B cell (primary cell): Measurements from ENCODE around the gene PEDS1. TPM values are rescaled to one million over a fixed set of nuclear protein-coding genes. Genes with fewer than 3 reads are reported as not detected.
"Not testable (repeated sequence)": the region's sequence is repeated elsewhere in the genome, so short reads cannot be mapped to it uniquely, and the experiment has no call there.

Experiments used
- ATAC-seq: fragments of 200-7000 bp; cut with Tn5 transposase; one replicate; pipeline ENCODE4 v1.10.0; 2021; ENCODE audit warnings: low read depth, mild to moderate bottlenecking, moderate number of reproducible peaks, moderate library complexity
- CTCF ChIA-PET: fragments of 350-600 bp; sonication (Branson Sonifier 250); formaldehyde crosslinking; loops from one replicate; lab custom pipeline; 2021; ENCODE audit warnings: antibody characterized with exemption, inconsistent platforms; lab: Charles Lee
- POLR2A ChIA-PET: fragments of 350-600 bp; sonication (Branson Sonifier 250); formaldehyde crosslinking; loops from one replicate; lab custom pipeline; 2021; ENCODE audit warnings: antibody characterized with exemption; lab: Charles Lee
- DNase-seq: peaks from one replicate; pipeline ENCODE4 v3.0.0; 2013
- H2AFZ ChIP-seq: 2 replicates; pipeline ENCODE4 v1.6.1; 2012; ENCODE audit warnings: mild to moderate bottlenecking, low read depth, low read length; ENCODE audit not compliant: insufficient read depth, poor library complexity, severe bottlenecking
- H3K27ac ChIP-seq, 2 donors: 1 replicate in 1 of 2; 2 replicates in 1 of 2; pipeline ENCODE4 v1.5.1; 2012 to 2013; ENCODE audit warnings: low read length in 2 of 2, mild to moderate bottlenecking in 2 of 2, moderate library complexity in 1 of 2
- H3K27me3 ChIP-seq, 4 experiments: fragments of 200-600 bp in 1 of 4; sonication (generic) in 1 of 4; replicated peaks in 1 of 4; 1 replicate in 2 of 4; 2 replicates in 2 of 4; pipeline versions ENCODE4 v1.6.1 to v1.7.0; 2013 to 2016; ENCODE audit warnings: low read length in 3 of 4, mild to moderate bottlenecking in 2 of 4, mixed read lengths in 1 of 4, moderate library complexity in 1 of 4; ENCODE audit not compliant: insufficient read depth in 4 of 4, control insufficient read depth in 3 of 4; ENCODE audit errors: control extremely low read depth in 1 of 4
- H3K36me3 ChIP-seq, 2 experiments: replicated peaks in 1 of 2; 1 replicate in 1 of 2; 2 replicates in 1 of 2; pipeline versions ENCODE4 v1.6.1 to v1.7.1; 2013; ENCODE audit warnings: low read length in 1 of 2; ENCODE audit not compliant: insufficient read depth in 2 of 2, control insufficient read depth in 1 of 2; ENCODE audit errors: control extremely low read depth in 1 of 2, extremely low read depth in 1 of 2
- H3K4me1 ChIP-seq, 2 donors: fragments of 200-600 bp in 1 of 2; sonication (generic) in 1 of 2; 1 replicate in 1 of 2; 2 replicates in 1 of 2; pipeline versions ENCODE4 v1.5.1 to v1.6.1; 2013 to 2017; ENCODE audit warnings: low read length in 2 of 2; ENCODE audit not compliant: control insufficient read depth in 2 of 2, insufficient read depth in 2 of 2
- H3K4me2 ChIP-seq: replicated peaks from 2 replicates; pipeline ENCODE3; 2012; ENCODE audit warnings: mild to moderate bottlenecking, low read depth, low read length; ENCODE audit not compliant: poor library complexity, severe bottlenecking
- H3K4me3 ChIP-seq, 5 experiments: fragments of 200-600 bp in 1 of 5; sonication (generic) in 1 of 5; 1 replicate in 3 of 5; 2 replicates in 2 of 5; pipeline versions ENCODE4 v1.5.1 to v1.7.0; 2011 to 2016; ENCODE audit warnings: low read length in 4 of 5, mild to moderate bottlenecking in 4 of 5, low read depth in 2 of 5, control low read depth in 1 of 5, moderate library complexity in 1 of 5; ENCODE audit not compliant: insufficient read depth in 1 of 5; ENCODE audit errors: control extremely low read depth in 1 of 5, extremely low read depth in 1 of 5
- H3K79me2 ChIP-seq: fragments of 200-600 bp; sonication (generic); one replicate; pipeline ENCODE4 v1.6.0; 2016; ENCODE audit warnings: low read length; ENCODE audit not compliant: control insufficient read depth, insufficient read depth
- H3K9ac ChIP-seq: fragments of 200-600 bp; sonication (generic); 2 replicates; pipeline ENCODE4 v1.6.1; 2017; ENCODE audit warnings: mild to moderate bottlenecking, low read length, moderate library complexity
- H3K9me3 ChIP-seq, 3 donors: one replicate each; pipeline versions ENCODE4 v1.6.1 to v1.7.1; 2013; ENCODE audit warnings: low read length in 2 of 3; ENCODE audit not compliant: control insufficient read depth in 2 of 3, insufficient read depth in 1 of 3; ENCODE audit errors: control extremely low read depth in 1 of 3
- H4K20me1 ChIP-seq: 2 replicates; pipeline ENCODE4 v1.6.0; 2012; ENCODE audit warnings: mild to moderate bottlenecking, low read length; ENCODE audit not compliant: insufficient read depth, control insufficient read depth, poor library complexity, severe bottlenecking
- H3K27ac Mint-ChIP-seq: one replicate; pipeline ENCODE4 v1.8.0; 2021; ENCODE audit warnings: mixed read lengths
- H3K27me3 Mint-ChIP-seq: one replicate; pipeline ENCODE4 v1.8.0; 2021; ENCODE audit warnings: mixed read lengths
- H3K4me1 Mint-ChIP-seq: one replicate; pipeline ENCODE4 v1.8.0; 2021; ENCODE audit warnings: mixed read lengths
- H3K4me3 Mint-ChIP-seq: one replicate; pipeline ENCODE4 v1.8.0; 2021; ENCODE audit warnings: mixed read lengths
- H3K9me3 Mint-ChIP-seq: one replicate; pipeline ENCODE4 v1.8.0; 2022; ENCODE audit warnings: mixed read lengths; ENCODE audit not compliant: insufficient read depth
- CTCF ChIP-seq: fragments of 200-600 bp; IDR thresholded peaks from one replicate; pipeline ENCODE4 v1.8.0; 2022; ENCODE audit warnings: antibody characterized with exemption, mild to moderate bottlenecking
- EZH2 ChIP-seq: IDR thresholded peaks from 2 replicates; pipeline ENCODE4 v1.6.1; 2012; ENCODE audit warnings: borderline replicate concordance, low read depth, mild to moderate bottlenecking, moderate library complexity, low read length; ENCODE audit not compliant: insufficient read depth, poor library complexity, severe bottlenecking
- WGBS: methylation state at CpG from one replicate; pipeline ENCODE4 v1.1.5; 2013; ENCODE audit warnings: missing lambda C conversion rate; ENCODE audit not compliant: insufficient coverage; 5-methylcytosine and 5-hydroxymethylcytosine counted together
- intact Hi-C: fragments of 100-400 bp; cut with micrococcal nuclease; formaldehyde crosslinking; loops from one replicate; pipeline ENCODE4 v1.10.0; 2022
- polyA plus RNA-seq: library from polyadenylated mRNA; depleted of rRNA; stranded (reverse); fragments of >200 nt; gene quantifications from 2 replicates; pipeline ENCODE4 v1.2.3, GENCODE V29; 2012
- total RNA-seq, 2 donors: library from RNA; stranded (reverse); fragments of 120-200 nt in 1 of 2; gene quantifications; 1 replicate in 1 of 2; 2 replicates in 1 of 2; pipeline versions ENCODE4 v1.2.3 to v1.2.4, GENCODE V29; 2013 to 2022

The PEDS1 gene
- total and polyA plus RNA-seq, 2 donors (not counting 1 experiment from before 2014, with no cell fraction given): 11.2 to 38.7 TPM

DNA sequence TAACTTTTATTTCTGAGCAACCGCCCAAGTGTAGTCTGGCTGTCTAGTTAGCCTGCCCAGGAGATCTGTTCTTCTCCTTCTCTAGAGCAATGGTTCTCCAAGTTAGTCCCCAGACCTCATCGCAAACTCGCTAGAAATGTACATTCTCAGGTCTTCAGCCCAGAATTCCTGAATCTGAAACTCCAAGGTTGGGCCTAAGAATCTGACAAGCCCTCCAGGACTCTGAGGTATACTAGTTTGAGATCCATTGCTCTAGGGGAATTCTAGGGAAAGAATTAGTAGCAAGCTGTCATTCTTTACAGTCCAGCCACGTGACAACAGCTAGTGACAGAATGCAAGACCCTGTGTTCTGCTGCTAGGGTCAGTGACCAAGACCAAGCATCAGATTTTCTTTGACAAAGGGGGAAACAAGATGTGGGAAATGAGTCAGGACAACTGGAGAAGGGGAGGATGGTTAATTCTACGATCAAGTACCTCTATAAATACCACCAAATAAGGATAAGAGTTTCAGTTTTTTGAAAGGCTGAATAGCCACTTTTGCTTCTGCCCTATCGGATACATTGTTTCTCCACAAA lies 46.4 kb downstream of the PEDS1 start:
- Histone ChIP-seq H3K79me2 (peaks cover 100% of the 10 kb centered on the region), H4K20me1 (peaks cover 95% of the 10 kb centered on the region), H3K4me1 (peaks cover 48 to 56% of the 10 kb centered on the region in 2 donors), H3K27me3 (no peaks in the 10 kb centered on the region), H3K36me3 (peaks cover 1 to 20% of the 10 kb centered on the region in 2 experiments), H3K4me2 (no peak overlapping the region), H2AFZ (no peak overlapping the region), H3K9ac (no peak overlapping the region), H3K4me3 (no peak overlapping the region), H3K9me3 (no peaks in the 10 kb centered on the region), H3K27ac (peak overlapping the region in 1 of 2 donors; percentile 30)
- no peaks in the 10 kb centered on the region for H3K27me3 Mint-ChIP-seq
- H3K9me3 Mint-ChIP-seq: no peaks in the 10 kb centered on the region
- H3K4me3 Mint-ChIP-seq: no peak overlapping the region
- POLR2A ChIA-PET: no interaction called here
- H3K4me1 Mint-ChIP-seq: peaks cover 71% of the 10 kb centered on the region
- TF ChIP-seq EZH2: no peak
- TF ChIP-seq CTCF: no peak
- 95% methylated on average over 5 of the region's 6 CpGs for WGBS
- ATAC-seq: no peak
- no peak for DNase-seq
- CTCF ChIA-PET: no interaction called here
- peak overlapping the region; percentile 27 for H3K27ac Mint-ChIP-seq
- intact Hi-C loops: no loop called here

DNA sequence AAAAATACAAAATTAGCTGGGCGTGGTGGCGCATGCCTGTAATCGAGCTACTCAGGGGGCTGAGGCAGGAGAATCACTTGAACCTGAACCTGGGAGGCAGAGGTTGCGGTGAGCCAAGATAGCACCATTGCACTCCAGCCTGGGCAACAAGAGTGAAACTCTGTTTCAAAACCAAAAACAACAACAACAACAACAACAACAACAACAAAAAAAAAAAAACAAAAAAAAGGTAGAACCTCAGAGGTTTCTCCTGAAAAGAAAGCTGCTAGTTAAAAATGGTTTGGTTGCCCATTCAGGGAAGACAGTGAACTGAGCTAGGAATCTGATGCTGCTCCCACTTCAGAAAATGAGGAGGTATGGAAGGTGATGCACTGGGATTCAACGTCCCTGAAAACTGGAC lies 46.9 kb downstream of the PEDS1 start:
- DNase-seq, H3K27ac Mint-ChIP-seq, H3K27me3 ChIP-seq, POLR2A ChIA-PET, H3K4me3 Mint-ChIP-seq, intact Hi-C loops, H3K4me2 ChIP-seq, H2AFZ ChIP-seq, ATAC-seq, H3K4me3 ChIP-seq, H3K27me3 Mint-ChIP-seq, H3K9me3 ChIP-seq, H3K9ac ChIP-seq, H3K9me3 Mint-ChIP-seq: not testable (repeated sequence)
- Histone ChIP-seq H4K20me1 (peaks cover 95% of the 10 kb centered on the region), H3K36me3 (peaks cover 1 to 20% of the 10 kb centered on the region in 2 experiments), H3K27ac (peak overlapping the region in 1 of 2 donors; percentile 30), H3K4me1 (peaks cover 47 to 56% of the 10 kb centered on the region in 2 donors), H3K79me2 (peaks cover 100% of the 10 kb centered on the region)
- WGBS: 96% methylated on average over 4 of the region's 5 CpGs
- CTCF ChIA-PET: interaction anchor here (0.7 to 1.6 kb wide), 3 partner anchors 21 to 210 kb away, joined by 3 to 6 read pairs (median 4); no protein-coding TSS in a partner anchor
- H3K4me1 Mint-ChIP-seq: peaks cover 71% of the 10 kb centered on the region

Other genes starting within 250 kb of the PEDS1 start
- gene SPATA2, start 238.2 kb downstream of the PEDS1 start, total RNA-seq: 10.6 and 10.7 TPM in 2 replicates
- gene SPATA2, start 238.2 kb downstream of the PEDS1 start, polyA plus RNA-seq: 20.0 and 27.1 TPM in 2 replicates
- 81.7 and 86.0 TPM in 2 replicates for gene RNF114, start 217.3 kb downstream of the PEDS1 start, total RNA-seq
- gene RNF114, start 217.3 kb downstream of the PEDS1 start, polyA plus RNA-seq: 117 and 175 TPM in 2 replicates
- gene SNAI1, start 170.7 kb downstream of the PEDS1 start, total RNA-seq: 3.5 and 4.3 TPM in 2 replicates
- 2.4 and 4.9 TPM in 2 replicates for gene SNAI1, start 170.7 kb downstream of the PEDS1 start, polyA plus RNA-seq
- gene UBE2V1, start 40.6 kb downstream of the PEDS1 start, total RNA-seq: 158 and 175 TPM in 2 replicates
- 69.2 and 70.9 TPM in 2 replicates for gene UBE2V1, start 40.6 kb downstream of the PEDS1 start, polyA plus RNA-seq
- gene CEBPB, start 37.1 kb upstream of the PEDS1 start, total RNA-seq: 24.7 and 25.8 TPM in 2 replicates
- gene CEBPB, start 37.1 kb upstream of the PEDS1 start, polyA plus RNA-seq: 16.7 and 28.7 TPM in 2 replicates